Measurements from ENCODE around the gene KCNF1. TPM values are rescaled to one million over a fixed set of nuclear protein-coding genes. Genes with fewer than 3 reads are reported as not detected.

KCNF1 gene
- total RNA-seq, 2 donors from 2014 or later: 1.0 TPM; not detected in 1

DNA sequence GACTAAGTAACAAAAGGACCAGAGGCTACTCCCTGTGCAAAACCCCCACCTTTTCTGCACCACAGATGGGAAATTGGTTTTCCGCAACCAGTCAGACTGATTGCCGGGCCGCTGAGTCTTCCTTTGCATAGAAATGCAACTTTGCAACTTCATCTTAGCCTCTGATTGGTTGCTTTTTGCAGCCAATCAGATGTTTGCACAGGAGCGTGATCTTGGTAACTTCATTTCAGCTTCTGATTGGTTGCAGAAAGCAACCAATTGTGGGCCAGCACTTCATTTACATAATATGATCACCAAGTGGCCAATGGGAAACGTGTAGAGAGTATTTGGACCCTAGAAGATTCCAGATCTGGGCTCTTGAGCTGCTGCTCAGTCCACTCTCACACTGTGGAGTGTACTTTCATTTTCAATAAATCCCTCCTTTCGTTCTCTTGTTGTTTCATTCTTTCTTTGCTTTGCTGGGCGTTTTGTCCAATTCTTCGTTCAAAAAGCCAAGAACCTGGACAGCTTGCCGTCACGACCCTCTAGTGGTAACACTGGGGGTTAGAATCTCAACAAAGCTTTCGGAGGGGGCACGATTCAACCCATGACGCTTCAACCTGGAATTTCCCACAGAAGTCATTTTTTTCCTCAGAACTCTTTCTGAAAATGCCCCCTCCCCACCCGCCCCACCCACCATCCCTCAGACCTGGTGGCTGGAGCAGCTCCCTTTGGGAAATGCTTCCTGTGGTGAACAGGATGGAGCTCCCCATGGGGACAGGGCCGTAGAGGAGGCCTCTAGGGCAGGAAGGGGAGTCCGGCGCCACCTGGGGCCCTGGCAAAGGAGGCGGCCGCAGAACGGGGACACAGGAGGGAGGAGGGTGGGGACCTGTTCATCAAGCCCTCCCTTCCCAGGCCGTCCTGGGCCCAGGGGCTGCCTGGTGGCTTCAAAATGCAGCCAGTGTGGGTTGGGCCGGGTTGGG, 31.8 kb upstream of the KCNF1 start:
- no peaks in the 10 kb centered on the region for H3K4me1 ChIP-seq (replicated peaks)
- no peaks in the 10 kb centered on the region for H3K27me3 ChIP-seq (replicated peaks; ENCODE audit: insufficient read depth)
- no peak for DNase-seq (ENCODE audit: low spot score)
- H3K9me3 ChIP-seq: no peaks in the 10 kb centered on the region
- H3K27ac ChIP-seq: no peak overlapping the region
- WGBS: 83% methylated on average over 22 of the region's 22 CpGs
- H3K36me3 ChIP-seq: no peaks in the 10 kb centered on the region
- TF ChIP-seq, protein P1, sequence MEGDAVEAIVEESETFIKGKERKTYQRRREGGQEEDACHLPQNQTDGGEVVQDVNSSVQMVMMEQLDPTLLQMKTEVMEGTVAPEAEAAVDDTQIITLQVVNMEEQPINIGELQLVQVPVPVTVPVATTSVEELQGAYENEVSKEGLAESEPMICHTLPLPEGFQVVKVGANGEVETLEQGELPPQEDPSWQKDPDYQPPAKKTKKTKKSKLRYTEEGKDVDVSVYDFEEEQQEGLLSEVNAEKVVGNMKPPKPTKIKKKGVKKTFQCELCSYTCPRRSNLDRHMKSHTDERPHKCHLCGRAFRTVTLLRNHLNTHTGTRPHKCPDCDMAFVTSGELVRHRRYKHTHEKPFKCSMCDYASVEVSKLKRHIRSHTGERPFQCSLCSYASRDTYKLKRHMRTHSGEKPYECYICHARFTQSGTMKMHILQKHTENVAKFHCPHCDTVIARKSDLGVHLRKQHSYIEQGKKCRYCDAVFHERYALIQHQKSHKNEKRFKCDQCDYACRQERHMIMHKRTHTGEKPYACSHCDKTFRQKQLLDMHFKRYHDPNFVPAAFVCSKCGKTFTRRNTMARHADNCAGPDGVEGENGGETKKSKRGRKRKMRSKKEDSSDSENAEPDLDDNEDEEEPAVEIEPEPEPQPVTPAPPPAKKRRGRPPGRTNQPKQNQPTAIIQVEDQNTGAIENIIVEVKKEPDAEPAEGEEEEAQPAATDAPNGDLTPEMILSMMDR (IDR thresholded peaks at IDR 0.05): no peak
- TF ChIP-seq POLR2A (IDR thresholded peaks at IDR 0.05) (no peak), POLR2AphosphoS5 (IDR thresholded peaks at IDR 0.05) (no peak)
- intact Hi-C loops (cut with DNase I): loop anchor here (5.0 kb wide), 1 partner anchor 43 kb away; no protein-coding TSS in a partner anchor
- no peak overlapping the region for H3K4me3 ChIP-seq

DNA sequence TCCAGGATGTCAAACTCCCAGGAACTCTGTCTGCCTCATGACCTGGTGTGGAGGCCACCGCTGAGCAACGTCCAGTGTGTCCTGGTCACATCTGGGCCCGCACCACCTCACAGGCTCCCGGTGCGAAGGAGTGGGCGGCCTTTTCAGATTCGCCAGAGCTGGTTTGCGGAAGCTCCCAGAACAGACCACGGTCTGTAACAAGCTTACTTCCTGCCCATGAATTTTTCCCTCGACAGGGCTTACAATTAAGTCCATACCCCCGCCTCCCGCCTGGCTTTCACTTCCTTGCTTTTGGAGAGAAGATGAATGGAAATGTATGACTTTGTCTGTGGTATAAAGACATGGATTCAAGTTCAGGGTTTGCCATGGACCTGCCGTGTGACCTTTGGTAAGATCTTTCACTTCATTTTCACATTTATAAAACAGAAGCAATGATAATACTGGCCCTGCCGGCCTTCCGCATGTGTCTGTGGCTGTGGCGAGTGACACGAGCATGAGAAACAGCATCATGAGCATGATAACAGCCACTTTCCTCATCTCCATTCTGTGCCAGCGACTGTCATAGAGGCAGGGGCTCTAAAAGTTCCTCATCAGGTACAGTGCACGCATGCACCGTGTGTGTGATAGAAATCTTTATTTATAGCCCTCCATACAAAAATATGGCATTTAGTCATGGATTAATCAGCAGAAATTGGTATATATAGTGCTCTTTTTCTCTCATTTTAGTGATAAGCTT, 31.0 kb upstream of the KCNF1 start:
- H3K4me1 ChIP-seq (replicated peaks): no peaks in the 10 kb centered on the region
- intact Hi-C loops (cut with DNase I): loop anchor here (5.0 kb wide), 1 partner anchor 43 kb away; no protein-coding TSS in a partner anchor
- H3K36me3 ChIP-seq: no peaks in the 10 kb centered on the region
- TF ChIP-seq POLR2AphosphoS5 (IDR thresholded peaks at IDR 0.05) (no peak), POLR2A (IDR thresholded peaks at IDR 0.05) (no peak)
- TF ChIP-seq, protein P1 (IDR thresholded peaks at IDR 0.05): no peak
- no peak for DNase-seq (ENCODE audit: low spot score)
- H3K27me3 ChIP-seq (replicated peaks; ENCODE audit: insufficient read depth): no peaks in the 10 kb centered on the region
- 93% methylated on average over 20 of the region's 20 CpGs for WGBS
- no peaks in the 10 kb centered on the region for H3K9me3 ChIP-seq
- no peak overlapping the region for H3K4me3 ChIP-seq
- no peak overlapping the region for H3K27ac ChIP-seq

DNA sequence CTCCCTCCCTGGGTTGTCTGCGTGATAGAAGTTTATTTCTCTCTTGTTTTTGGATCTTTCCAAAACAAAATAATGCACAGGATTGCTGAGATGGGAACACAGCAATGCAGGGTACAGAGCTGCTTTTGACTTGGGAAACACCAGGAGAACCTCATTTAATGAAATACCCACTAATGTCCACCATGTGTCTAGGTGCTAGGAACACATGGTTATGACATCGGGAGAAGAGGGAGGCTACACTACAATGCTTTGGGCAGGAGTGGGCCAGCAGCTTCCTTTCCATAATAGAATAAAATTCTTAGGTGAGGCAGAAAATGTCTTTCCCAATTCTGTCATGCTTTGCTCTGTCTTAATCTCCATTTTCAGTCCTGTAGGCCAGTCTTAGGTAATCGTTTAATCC, 29.2 kb upstream of the KCNF1 start:
- WGBS: 79% methylated on average over 3 of the region's 3 CpGs
- H3K4me1 ChIP-seq (replicated peaks): no peaks in the 10 kb centered on the region
- intact Hi-C loops (cut with DNase I): loop anchor here (5.0 kb wide), 1 partner anchor 45 kb away; no protein-coding TSS in a partner anchor
- H3K4me3 ChIP-seq: no peak overlapping the region
- H3K36me3 ChIP-seq: no peaks in the 10 kb centered on the region
- no peak overlapping the region for H3K27ac ChIP-seq
- no peak for DNase-seq (ENCODE audit: low spot score)
- H3K9me3 ChIP-seq: no peaks in the 10 kb centered on the region
- TF ChIP-seq POLR2A (IDR thresholded peaks at IDR 0.05) (no peak), POLR2AphosphoS5 (IDR thresholded peaks at IDR 0.05) (no peak)
- TF ChIP-seq, protein P1 (IDR thresholded peaks at IDR 0.05): no peak
- no peaks in the 10 kb centered on the region for H3K27me3 ChIP-seq (replicated peaks; ENCODE audit: insufficient read depth)

DNA sequence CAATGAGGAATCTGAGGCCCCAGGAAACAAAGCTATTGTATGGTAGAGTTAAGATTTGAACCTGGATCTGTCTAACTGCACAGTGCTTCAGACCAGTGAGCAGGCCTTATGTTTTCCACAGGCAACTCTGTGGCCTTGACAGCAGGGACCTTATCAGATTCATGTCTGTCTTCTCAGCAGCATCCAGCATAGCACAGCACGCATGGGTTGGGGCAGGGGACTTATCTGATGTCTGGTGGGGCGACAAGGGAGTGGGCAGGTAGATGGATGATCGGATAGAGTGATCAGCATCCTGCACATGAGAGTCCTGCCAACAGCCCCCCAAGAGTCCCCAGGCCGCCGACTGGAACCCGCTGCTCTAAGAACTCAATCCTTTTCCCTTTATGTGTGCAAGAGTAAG, 28.7 kb upstream of the KCNF1 start:
- no peak for DNase-seq (ENCODE audit: low spot score)
- no peak for TF ChIP-seq POLR2AphosphoS5 (IDR thresholded peaks at IDR 0.05)
- no peak for TF ChIP-seq POLR2A (IDR thresholded peaks at IDR 0.05)
- TF ChIP-seq, protein P1 (IDR thresholded peaks at IDR 0.05): no peak
- Histone ChIP-seq H3K4me3 (no peak overlapping the region), H3K4me1 (replicated peaks) (no peaks in the 10 kb centered on the region), H3K27me3 (replicated peaks; ENCODE audit: insufficient read depth) (no peaks in the 10 kb centered on the region), H3K9me3 (no peaks in the 10 kb centered on the region), H3K36me3 (no peaks in the 10 kb centered on the region), H3K27ac (no peak overlapping the region)
- 80% methylated on average over 6 of the region's 6 CpGs for WGBS
- intact Hi-C loops (cut with DNase I): loop anchor here (5.0 kb wide), 1 partner anchor 46 kb away; no protein-coding TSS in a partner anchor
